Activated naive CD4-positive, alpha-beta T cell treated with anti-CD3 and anti-CD28 coated beads, Interleukin-2, amount 50 U/mL, for 24 hours (primary cell): ENCODE results near the gene ZBTB39.

Experiments used
- H3K27ac Mint-ChIP-seq: one replicate; pipeline ENCODE4 v1.8.0; 2021; ENCODE audit warnings: mild to moderate bottlenecking, mixed read lengths
- H3K27me3 Mint-ChIP-seq: one replicate; pipeline ENCODE4 v1.8.0; 2021; ENCODE audit warnings: mixed read lengths
- H3K36me3 Mint-ChIP-seq: one replicate; pipeline ENCODE4 v1.8.0; 2021; ENCODE audit warnings: mixed read lengths
- H3K4me1 Mint-ChIP-seq: one replicate; pipeline ENCODE4 v1.8.0; 2021; ENCODE audit warnings: mixed read lengths
- H3K4me3 Mint-ChIP-seq: one replicate; pipeline ENCODE4 v1.8.0; 2021; ENCODE audit warnings: mild to moderate bottlenecking, mixed read lengths
- H3K9me3 Mint-ChIP-seq: one replicate; pipeline ENCODE4 v1.8.0; 2021; ENCODE audit warnings: mixed read lengths

ZBTB39 gene

DNA sequence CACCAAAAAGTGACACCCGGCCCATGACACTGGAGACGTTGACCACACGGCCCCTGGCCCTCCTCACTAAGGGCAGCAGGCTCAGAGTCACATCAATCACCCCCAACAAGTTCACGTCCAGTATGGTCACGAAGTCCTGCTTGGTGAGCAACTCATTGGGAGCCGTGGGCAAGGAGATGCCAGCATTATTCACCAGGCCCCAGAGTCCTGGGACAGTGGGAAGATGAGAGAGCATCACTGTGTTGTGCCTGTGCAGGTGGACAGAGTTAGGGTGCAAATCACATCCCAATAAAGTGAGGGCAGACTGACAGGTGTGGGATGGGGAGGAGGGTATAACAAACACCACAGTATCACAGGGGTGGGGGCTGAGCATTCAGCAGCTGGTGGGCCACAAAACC, 51.4 kb downstream of the ZBTB39 start:
- no peak overlapping the region for H3K27ac Mint-ChIP-seq
- no peak overlapping the region for H3K4me3 Mint-ChIP-seq
- H3K4me1 Mint-ChIP-seq = no peaks in the 10 kb centered on the region
- no peaks in the 10 kb centered on the region for H3K27me3 Mint-ChIP-seq
- H3K36me3 Mint-ChIP-seq = peaks cover 2% of the 10 kb centered on the region
- H3K9me3 Mint-ChIP-seq = no peaks in the 10 kb centered on the region

DNA sequence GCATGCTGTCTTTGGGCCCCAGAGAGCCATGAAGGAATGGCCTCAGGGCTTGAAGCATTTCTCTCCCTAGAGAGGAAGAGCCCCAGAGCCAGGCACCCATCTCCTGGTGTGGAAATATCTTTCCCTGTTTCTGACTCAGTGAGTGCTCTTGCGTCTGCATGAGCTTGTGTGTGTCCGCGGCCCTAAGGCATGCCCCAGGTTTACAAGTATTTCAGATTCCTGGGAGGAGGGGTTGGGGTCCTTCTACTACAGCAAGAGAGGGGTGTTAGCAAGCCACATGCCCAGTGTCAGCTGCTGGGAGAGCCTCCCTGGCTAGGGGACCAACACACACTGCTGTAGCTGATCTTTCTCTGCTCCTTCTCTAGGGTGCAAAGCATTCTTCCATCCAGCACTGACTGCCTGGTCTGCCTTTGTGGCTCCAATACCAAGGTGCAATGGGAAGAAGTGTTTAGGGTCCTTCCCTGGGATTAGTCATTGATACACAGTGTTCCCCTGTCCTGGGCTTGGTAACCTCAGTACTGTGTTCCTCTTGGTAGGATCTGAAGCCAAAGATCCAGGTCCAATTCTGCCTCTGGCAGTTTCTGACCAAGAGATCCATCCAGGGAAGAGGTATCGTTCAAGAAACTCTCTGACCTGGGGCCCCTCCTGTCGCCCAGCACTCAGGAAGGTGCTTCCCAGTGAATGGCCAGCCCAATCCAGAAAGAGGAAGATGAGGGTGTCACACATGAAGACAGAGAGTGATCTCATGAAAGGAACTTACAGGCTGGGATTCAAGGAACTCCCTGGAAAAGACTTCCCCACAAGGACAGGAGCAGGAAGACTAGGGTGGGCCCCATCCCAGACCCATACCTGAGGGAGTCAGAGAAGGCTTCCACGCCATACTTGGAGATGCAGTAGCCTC, 52.0 kb downstream of the ZBTB39 start:
- Mint-ChIP-seq H3K9me3 (no peaks in the 10 kb centered on the region), H3K27me3 (no peaks in the 10 kb centered on the region), H3K36me3 (peaks cover 5% of the 10 kb centered on the region), H3K4me1 (no peaks in the 10 kb centered on the region), H3K27ac (no peak overlapping the region), H3K4me3 (no peak overlapping the region)

DNA sequence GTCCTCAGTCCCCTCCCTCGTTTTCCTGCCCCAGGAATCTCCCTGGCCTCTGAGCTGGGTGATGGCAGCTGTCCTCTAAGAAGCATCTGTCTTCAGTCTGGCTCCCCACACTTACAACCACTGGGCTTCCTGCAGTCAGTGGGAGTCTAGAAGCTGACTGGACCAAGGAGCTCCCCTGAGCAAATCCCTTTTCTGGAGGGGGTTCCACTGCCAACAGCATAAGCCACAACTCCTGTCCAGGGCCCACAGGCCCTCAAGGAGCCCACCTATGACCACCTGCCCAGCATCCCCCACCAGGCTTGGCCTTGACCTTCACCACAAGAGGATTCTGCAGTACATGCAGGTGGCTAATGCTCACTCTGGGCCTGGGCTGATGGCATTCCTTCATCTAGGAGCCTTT, 53.0 kb downstream of the ZBTB39 start:
- no peaks in the 10 kb centered on the region for H3K4me1 Mint-ChIP-seq
- peaks cover 5% of the 10 kb centered on the region for H3K36me3 Mint-ChIP-seq
- no peaks in the 10 kb centered on the region for H3K9me3 Mint-ChIP-seq
- H3K4me3 Mint-ChIP-seq = no peak overlapping the region
- no peaks in the 10 kb centered on the region for H3K27me3 Mint-ChIP-seq
- H3K27ac Mint-ChIP-seq = no peak overlapping the region

DNA sequence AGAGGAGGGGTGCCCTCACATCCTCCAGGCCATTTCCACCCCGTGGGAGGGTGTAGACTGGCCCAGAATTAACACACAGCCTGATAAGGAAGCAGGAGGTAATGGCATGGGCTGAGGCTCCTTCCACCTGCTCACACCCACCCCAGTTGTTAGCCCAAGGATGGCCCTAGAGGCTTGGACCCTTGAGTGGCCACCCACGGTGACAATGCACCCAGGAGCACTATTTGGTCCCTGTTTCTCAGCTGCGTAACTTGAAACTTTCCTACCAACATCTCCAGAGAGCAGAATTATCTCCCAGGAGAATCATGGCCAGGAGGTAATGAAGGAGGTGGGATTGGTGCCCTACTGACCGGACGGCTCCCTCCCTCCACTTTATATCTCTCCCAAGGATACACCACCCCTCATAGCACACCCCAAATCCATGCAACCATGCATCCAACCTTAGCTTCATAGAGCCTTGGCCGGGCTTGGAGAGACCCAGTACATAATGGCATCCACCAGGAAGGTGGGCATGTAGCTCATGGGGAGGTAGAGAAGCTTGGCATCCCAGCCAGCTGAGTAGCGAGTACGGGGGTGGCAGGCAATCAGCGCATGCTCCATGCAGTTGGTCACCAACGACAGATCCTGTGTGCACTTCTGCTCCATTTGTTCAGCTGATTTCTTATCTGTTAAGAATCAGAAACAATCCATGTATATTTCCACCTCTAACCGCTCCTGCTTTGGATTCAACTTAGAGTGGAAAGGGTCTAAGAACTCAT, 54.6 kb downstream of the ZBTB39 start:
- H3K9me3 Mint-ChIP-seq = peaks cover 9% of the 10 kb centered on the region
- H3K4me3 Mint-ChIP-seq = no peak overlapping the region
- H3K27me3 Mint-ChIP-seq = peaks cover 1% of the 10 kb centered on the region
- no peaks in the 10 kb centered on the region for H3K4me1 Mint-ChIP-seq
- H3K36me3 Mint-ChIP-seq = peaks cover 3% of the 10 kb centered on the region
- no peak overlapping the region for H3K27ac Mint-ChIP-seq

DNA sequence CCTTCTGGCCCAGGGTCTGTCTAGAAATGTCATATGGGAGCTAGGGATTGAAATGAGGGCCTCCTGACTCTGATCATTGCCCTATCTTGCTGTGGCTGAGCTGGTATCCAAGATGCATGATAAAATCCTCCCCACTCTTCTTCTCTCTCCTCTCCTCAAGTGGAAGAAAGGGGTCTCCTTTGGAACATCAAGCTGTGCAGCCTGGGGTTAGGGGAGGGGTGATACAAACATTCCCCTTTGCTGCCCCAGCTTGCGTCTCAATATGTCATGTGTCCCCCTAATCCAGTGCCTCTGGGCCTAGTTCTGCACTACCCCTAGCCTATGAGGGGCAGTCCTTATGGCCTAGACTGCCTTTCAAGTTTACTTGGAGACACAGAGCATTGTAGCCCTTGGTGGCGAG, 57.5 kb downstream of the ZBTB39 start:
- Mint-ChIP-seq H3K4me3 (no peak overlapping the region), H3K27ac (no peak overlapping the region), H3K27me3 (peaks cover 1% of the 10 kb centered on the region), H3K36me3 (peaks cover 3% of the 10 kb centered on the region), H3K4me1 (no peaks in the 10 kb centered on the region), H3K9me3 (peaks cover 24% of the 10 kb centered on the region)
